ENCODE measurements around the gene FAM228B.

DNA sequence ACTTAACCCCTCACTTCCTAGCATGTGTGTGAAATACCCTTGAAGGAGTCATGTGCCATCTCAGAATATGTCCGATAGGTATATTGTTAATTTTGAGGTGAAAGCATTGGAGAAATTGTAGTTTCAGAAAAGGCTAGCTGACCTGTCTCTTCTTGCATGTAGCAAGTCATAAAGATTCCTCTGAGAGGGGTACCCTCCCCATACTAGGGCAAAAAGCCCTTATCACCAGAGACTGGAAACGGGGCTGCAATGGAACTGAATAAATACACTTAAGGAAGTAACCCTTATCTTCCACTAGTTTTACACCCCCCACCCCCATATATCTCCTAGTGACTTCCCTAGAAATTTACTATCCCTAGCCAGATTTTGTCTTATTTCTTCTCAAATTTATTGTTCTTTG is 45.4 kb upstream of the FAM228B start:
- TF ChIP-seq POLR2AphosphoS5 (IDR thresholded peaks at IDR 0.05), result no peak
- TF ChIP-seq, protein P1, sequence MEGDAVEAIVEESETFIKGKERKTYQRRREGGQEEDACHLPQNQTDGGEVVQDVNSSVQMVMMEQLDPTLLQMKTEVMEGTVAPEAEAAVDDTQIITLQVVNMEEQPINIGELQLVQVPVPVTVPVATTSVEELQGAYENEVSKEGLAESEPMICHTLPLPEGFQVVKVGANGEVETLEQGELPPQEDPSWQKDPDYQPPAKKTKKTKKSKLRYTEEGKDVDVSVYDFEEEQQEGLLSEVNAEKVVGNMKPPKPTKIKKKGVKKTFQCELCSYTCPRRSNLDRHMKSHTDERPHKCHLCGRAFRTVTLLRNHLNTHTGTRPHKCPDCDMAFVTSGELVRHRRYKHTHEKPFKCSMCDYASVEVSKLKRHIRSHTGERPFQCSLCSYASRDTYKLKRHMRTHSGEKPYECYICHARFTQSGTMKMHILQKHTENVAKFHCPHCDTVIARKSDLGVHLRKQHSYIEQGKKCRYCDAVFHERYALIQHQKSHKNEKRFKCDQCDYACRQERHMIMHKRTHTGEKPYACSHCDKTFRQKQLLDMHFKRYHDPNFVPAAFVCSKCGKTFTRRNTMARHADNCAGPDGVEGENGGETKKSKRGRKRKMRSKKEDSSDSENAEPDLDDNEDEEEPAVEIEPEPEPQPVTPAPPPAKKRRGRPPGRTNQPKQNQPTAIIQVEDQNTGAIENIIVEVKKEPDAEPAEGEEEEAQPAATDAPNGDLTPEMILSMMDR (IDR thresholded peaks at IDR 0.05), result no peak
